ENCODE data around the gene ATP6V1B1.
"Not testable (repeated sequence)": the region's sequence is repeated elsewhere in the genome, so short reads cannot be mapped to it uniquely, and the experiment has no call there.

The ATP6V1B1 gene

GRCh38 chr2:70992945-70993853 is 57.5 kb downstream of the ATP6V1B1 start:
- no peak for DNase-seq

GRCh38 chr2:70994009-70994698 is 58.5 kb downstream of the ATP6V1B1 start:
- no peak for DNase-seq

- peak; percentile 28 for DNase-seq
These were observed 59.2 kb downstream of the ATP6V1B1 start, which contains the start of gene TEX261 for GRCh38 chr2:70994699-70995425. Gene TEX261 (minus strand): TSS chr2:70994873. CDS start chr2:70994757, 116 bp downstream.

- no peak for DNase-seq
These were observed 59.7 kb downstream of the ATP6V1B1 start for GRCh38 chr2:70995426-70995729.

GRCh38 chr2:70998885-70999284 is 63.2 kb downstream of the ATP6V1B1 start:
- DNase-seq: not testable (repeated sequence)

GRCh38 chr2:70999362-70999761 is 63.7 kb downstream of the ATP6V1B1 start:
- DNase-seq: no peak

- DNase-seq: not testable (repeated sequence)
These were observed 64.2 kb downstream of the ATP6V1B1 start for GRCh38 chr2:70999931-71000330.

- no peak for DNase-seq
These were observed 65.3 kb downstream of the ATP6V1B1 start for GRCh38 chr2:71000780-71001591.

GRCh38 chr2:71001592-71001927 is 65.9 kb downstream of the ATP6V1B1 start:
- no peak for DNase-seq

- DNase-seq: no peak
These were observed 66.4 kb downstream of the ATP6V1B1 start for GRCh38 chr2:71001981-71002570.

GRCh38 chr2:71003396-71003795 is 67.7 kb downstream of the ATP6V1B1 start:
- DNase-seq: no peak

GRCh38 chr2:71003966-71004755 is 68.5 kb downstream of the ATP6V1B1 start:
- DNase-seq: no peak

GRCh38 chr2:71004857-71005256 is 69.2 kb downstream of the ATP6V1B1 start:
- DNase-seq: no peak

GRCh38 chr2:71005271-71006202 is 69.8 kb downstream of the ATP6V1B1 start:
- no peak for DNase-seq

GRCh38 chr2:71006323-71006722 is 70.6 kb downstream of the ATP6V1B1 start:
- DNase-seq: no peak

GRCh38 chr2:71006955-71007799 is 71.5 kb downstream of the ATP6V1B1 start:
- DNase-seq: no peak

- no peak for DNase-seq
These were observed 72.6 kb downstream of the ATP6V1B1 start for GRCh38 chr2:71008342-71008741.

GRCh38 chr2:71011786-71012185 is 76.1 kb downstream of the ATP6V1B1 start:
- DNase-seq: not testable (repeated sequence)
